ENCODE measurements around the gene MAD1L1.

GRCh38 chr7:1925973-1926907, 306.5 kb downstream of the MAD1L1 start:
- TF ChIP-seq, protein P1, sequence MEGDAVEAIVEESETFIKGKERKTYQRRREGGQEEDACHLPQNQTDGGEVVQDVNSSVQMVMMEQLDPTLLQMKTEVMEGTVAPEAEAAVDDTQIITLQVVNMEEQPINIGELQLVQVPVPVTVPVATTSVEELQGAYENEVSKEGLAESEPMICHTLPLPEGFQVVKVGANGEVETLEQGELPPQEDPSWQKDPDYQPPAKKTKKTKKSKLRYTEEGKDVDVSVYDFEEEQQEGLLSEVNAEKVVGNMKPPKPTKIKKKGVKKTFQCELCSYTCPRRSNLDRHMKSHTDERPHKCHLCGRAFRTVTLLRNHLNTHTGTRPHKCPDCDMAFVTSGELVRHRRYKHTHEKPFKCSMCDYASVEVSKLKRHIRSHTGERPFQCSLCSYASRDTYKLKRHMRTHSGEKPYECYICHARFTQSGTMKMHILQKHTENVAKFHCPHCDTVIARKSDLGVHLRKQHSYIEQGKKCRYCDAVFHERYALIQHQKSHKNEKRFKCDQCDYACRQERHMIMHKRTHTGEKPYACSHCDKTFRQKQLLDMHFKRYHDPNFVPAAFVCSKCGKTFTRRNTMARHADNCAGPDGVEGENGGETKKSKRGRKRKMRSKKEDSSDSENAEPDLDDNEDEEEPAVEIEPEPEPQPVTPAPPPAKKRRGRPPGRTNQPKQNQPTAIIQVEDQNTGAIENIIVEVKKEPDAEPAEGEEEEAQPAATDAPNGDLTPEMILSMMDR (conservative IDR thresholded peaks at IDR 0.05 in 1 of 2, IDR thresholded peaks at IDR 0.05 in 1 of 2; ENCODE audit: low read depth in 1 of 2, low read length in 2 of 2), result no peak
- no peak for TF ChIP-seq EZH2 (IDR thresholded peaks at IDR 0.05; ENCODE audit: low read length, missing control alignments)

All from fibroblast of lung (primary cell).